MM.1S (cell line): ENCODE results near the gene SIPA1.

Experiments used
- CTCF ChIP-seq: fragments of 300-600 bp; sonication (generic); IDR thresholded peaks from 2 replicates; pipeline ENCODE4 v1.5.1; 2016; ENCODE audit warnings: antibody characterized with exemption, low read length, mixed read lengths
- EZH2 ChIP-seq: fragments of 300-600 bp; sonication (generic); optimal IDR thresholded peaks from 2 replicates; pipeline ENCODE3; 2017; ENCODE audit warnings: low read depth, mild to moderate bottlenecking, antibody characterized with exemption, low read length, mixed read lengths
- EZH2phosphoT487 ChIP-seq: fragments of 300-600 bp; sonication (generic); IDR thresholded peaks from 2 replicates; pipeline ENCODE4 v1.6.1; 2018; ENCODE audit warnings: antibody characterized with exemption, low read length

- TF ChIP-seq CTCF: no peak
- TF ChIP-seq EZH2phosphoT487: no peak
- TF ChIP-seq EZH2: no peak
These were observed 16.8 kb downstream of the SIPA1 start for GRCh38 chr11:65654375-65655349.
